NCI-H2196 (cell line): ENCODE results near the gene TBC1D1.

ENCODE experiments used
- DNase-seq: peaks from one replicate; lab custom pipeline; 2025; ENCODE audit not compliant: unreplicated experiment; lab: John Stamatoyannopoulos, UW

Gene TBC1D1

GRCh38 chr4:38075370-38076152, 184.7 kb downstream of the TBC1D1 start:
- no peak for DNase-seq

GRCh38 chr4:38076153-38076669, 185.3 kb downstream of the TBC1D1 start:
- no peak for DNase-seq

GRCh38 chr4:38077791-38078489, 187.1 kb downstream of the TBC1D1 start:
- DNase-seq: no peak

- DNase-seq: no peak
These were observed 187.9 kb downstream of the TBC1D1 start for GRCh38 chr4:38078590-38079421.

- no peak for DNase-seq
These were observed 189.4 kb downstream of the TBC1D1 start for GRCh38 chr4:38080061-38080974.

- no peak for DNase-seq
These were observed 191.1 kb downstream of the TBC1D1 start for GRCh38 chr4:38082021-38082420.

- DNase-seq: no peak
These were observed 191.8 kb downstream of the TBC1D1 start for GRCh38 chr4:38082424-38083385.

- no peak for DNase-seq
These were observed 194.2 kb downstream of the TBC1D1 start for GRCh38 chr4:38084877-38085711.

GRCh38 chr4:38085751-38086150, 194.9 kb downstream of the TBC1D1 start:
- DNase-seq: no peak

- DNase-seq: no peak
These were observed 195.4 kb downstream of the TBC1D1 start for GRCh38 chr4:38086151-38086848.

- no peak for DNase-seq
These were observed 196.0 kb downstream of the TBC1D1 start for GRCh38 chr4:38086849-38087226.

- no peak for DNase-seq
These were observed 197.4 kb downstream of the TBC1D1 start for GRCh38 chr4:38088321-38088720.

GRCh38 chr4:38089961-38090360, 199.1 kb downstream of the TBC1D1 start:
- no peak for DNase-seq

- no peak for DNase-seq
These were observed 199.8 kb downstream of the TBC1D1 start for GRCh38 chr4:38090455-38091246.

GRCh38 chr4:38091636-38092035, 200.8 kb downstream of the TBC1D1 start:
- DNase-seq: no peak

GRCh38 chr4:38092701-38093100, 201.8 kb downstream of the TBC1D1 start:
- DNase-seq: no peak

- no peak for DNase-seq
These were observed 203.5 kb downstream of the TBC1D1 start for GRCh38 chr4:38094419-38094818.
